ENCODE measurements around the gene ATP13A1.
"Not testable (repeated sequence)": the region's sequence is repeated elsewhere in the genome, so short reads cannot be mapped to it uniquely, and the experiment has no call there.

The ATP13A1 gene

GRCh38 chr19:19663256-19664120, at the start of gene ATP13A1:
Gene ATP13A1, minus strand, starts transcription at chr19:19663676. Its CDS starts 10 bp downstream, at chr19:19663666.
- DNase-seq (ENCODE audit: low read depth), result peak; percentile 97
- Histone ChIP-seq H3K4me1 (ENCODE audit: control insufficient read depth, insufficient read depth, low read length) (peaks cover 23% of the 10 kb centered on the region), H3K9me3 (ENCODE audit: control insufficient read depth, low read length) (no peaks in the 10 kb centered on the region), H3K4me3 (ENCODE audit: low read length) (peak within 1 kb of the TSS; percentile 94), H3K9ac (ENCODE audit: low read length) (peak within 1 kb of the TSS; percentile 99), H3K36me3 (ENCODE audit: control insufficient read depth, insufficient read depth, low read length, severe bottlenecking) (peaks cover 12% of the 10 kb centered on the region), H3K27me3 (replicated peaks; ENCODE audit: control insufficient read depth, insufficient read depth, low read length) (no peaks in the 10 kb centered on the region)

DNA sequence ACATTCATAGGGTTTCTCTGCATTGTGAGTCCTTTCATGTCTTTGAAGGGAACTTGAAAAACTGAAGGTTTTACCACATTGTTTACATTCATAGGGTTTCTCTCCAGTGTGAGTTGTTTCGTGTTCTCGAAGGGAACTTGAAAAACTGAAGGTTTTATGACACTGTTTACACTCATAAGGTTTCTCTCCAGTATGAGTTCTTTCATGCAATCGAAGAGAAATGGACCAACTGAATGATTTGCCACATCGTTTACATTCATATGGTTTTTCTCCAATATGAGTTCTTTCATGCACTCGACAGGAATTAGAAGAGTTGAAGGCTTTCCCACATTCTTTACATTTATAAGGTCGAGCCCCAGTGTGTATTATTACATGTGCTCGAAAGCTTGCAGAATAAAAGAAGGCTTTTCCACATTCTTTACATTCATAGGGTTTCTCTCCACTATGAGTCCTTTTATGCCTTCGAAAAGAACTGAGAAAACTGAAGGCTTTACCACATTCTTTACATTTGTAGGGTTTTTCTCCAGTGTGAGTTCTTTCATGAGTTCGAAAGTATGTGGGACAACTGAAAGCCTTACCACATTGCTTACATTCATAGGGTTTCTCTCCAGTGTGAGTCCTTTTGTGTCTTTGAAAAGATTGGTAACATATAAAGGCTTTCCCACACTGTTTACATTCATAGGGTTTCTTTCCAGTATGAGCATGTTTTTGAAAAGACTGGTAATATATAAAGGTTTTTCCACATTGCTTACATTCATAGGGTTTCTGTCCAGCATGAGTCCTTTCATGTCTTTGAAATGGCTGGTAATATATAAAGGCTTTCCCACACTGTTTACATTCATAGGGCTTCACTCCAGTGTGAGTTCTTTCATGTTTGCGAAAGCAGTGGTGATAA, 48.7 kb upstream of the ATP13A1 start:
- peaks cover 100% of the 10 kb centered on the region for H3K9me3 ChIP-seq (ENCODE audit: control insufficient read depth, low read length)
- H3K9ac ChIP-seq (ENCODE audit: low read length), result no peak overlapping the region
- peaks cover 83% of the 10 kb centered on the region for H3K36me3 ChIP-seq (ENCODE audit: control insufficient read depth, insufficient read depth, low read length, severe bottlenecking)
- H3K27me3 ChIP-seq (replicated peaks; ENCODE audit: control insufficient read depth, insufficient read depth, low read length), result no peaks in the 10 kb centered on the region
- H3K4me1 ChIP-seq (ENCODE audit: control insufficient read depth, insufficient read depth, low read length), result no peaks in the 10 kb centered on the region
- no peak for DNase-seq (ENCODE audit: low read depth)
- peak overlapping the region; percentile 74 for H3K4me3 ChIP-seq (ENCODE audit: low read length)

GRCh38 chr19:19711306-19711933, 47.9 kb upstream of the ATP13A1 start:
- Histone ChIP-seq H3K27me3 (replicated peaks; ENCODE audit: control insufficient read depth, insufficient read depth, low read length) (no peaks in the 10 kb centered on the region), H3K4me1 (ENCODE audit: control insufficient read depth, insufficient read depth, low read length) (no peaks in the 10 kb centered on the region), H3K9me3 (ENCODE audit: control insufficient read depth, low read length) (peaks cover 100% of the 10 kb centered on the region), H3K36me3 (ENCODE audit: control insufficient read depth, insufficient read depth, low read length, severe bottlenecking) (peaks cover 78% of the 10 kb centered on the region), H3K4me3 (ENCODE audit: low read length) (peak overlapping the region; percentile 74), H3K9ac (ENCODE audit: low read length) (no peak overlapping the region)
- DNase-seq (ENCODE audit: low read depth), result no peak

DNA sequence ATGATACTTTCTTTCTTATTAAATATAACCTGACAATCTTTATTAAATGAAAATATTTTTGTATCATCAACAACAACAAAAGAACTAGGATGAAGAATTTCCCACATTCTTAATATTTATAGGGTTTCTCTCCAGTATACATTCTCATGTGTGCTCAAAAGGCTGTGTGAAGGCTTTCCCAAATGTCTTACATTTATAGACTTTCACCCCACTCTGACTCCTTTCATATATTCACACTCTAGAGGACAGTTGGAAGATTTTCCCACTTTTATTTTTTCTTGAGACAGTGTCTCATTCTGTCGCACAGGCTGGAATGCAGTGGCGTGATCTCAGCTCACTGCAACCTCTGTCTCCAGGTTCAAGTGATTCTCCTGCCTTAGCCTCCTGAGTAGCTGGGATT, 47.0 kb upstream of the ATP13A1 start:
- peak overlapping the region; percentile 74 for H3K4me3 ChIP-seq (ENCODE audit: low read length)
- H3K9me3 ChIP-seq (ENCODE audit: control insufficient read depth, low read length), result peaks cover 100% of the 10 kb centered on the region
- peaks cover 71% of the 10 kb centered on the region for H3K36me3 ChIP-seq (ENCODE audit: control insufficient read depth, insufficient read depth, low read length, severe bottlenecking)

DNA sequence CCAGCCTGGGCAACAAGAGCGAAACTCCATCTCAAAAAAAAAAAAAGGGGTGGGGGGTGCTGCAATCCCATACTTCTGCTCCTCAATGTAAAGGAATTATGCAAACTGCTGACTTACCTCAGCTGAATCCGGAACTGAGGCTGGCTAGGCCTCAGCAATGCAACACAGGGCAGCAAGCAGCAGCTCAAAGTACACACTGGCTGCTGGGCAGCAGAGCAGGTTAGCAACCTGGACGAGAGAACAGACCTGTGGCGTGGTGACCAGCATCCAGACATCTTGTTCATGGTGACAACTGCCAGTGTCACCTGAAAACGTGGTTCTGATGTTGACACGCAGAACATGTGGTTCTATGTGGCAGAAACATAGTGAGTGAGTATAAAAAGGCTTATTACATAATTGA, 41.4 kb upstream of the ATP13A1 start:
- Histone ChIP-seq H3K4me3 (ENCODE audit: low read length) (peak overlapping the region; percentile 17), H3K9me3 (ENCODE audit: control insufficient read depth, low read length) (peaks cover 96% of the 10 kb centered on the region)
- no peak for DNase-seq (ENCODE audit: low read depth)

More for the DNA sequence above, 47.0 kb upstream of the ATP13A1 start:
- no peaks in the 10 kb centered on the region for H3K4me1 ChIP-seq (ENCODE audit: control insufficient read depth, insufficient read depth, low read length)
- no peaks in the 10 kb centered on the region for H3K27me3 ChIP-seq (replicated peaks; ENCODE audit: control insufficient read depth, insufficient read depth, low read length)
- no peak overlapping the region for H3K9ac ChIP-seq (ENCODE audit: low read length)
- no peak for DNase-seq (ENCODE audit: low read depth)

GRCh38 chr19:19700493-19700892, 37.0 kb upstream of the ATP13A1 start:
- H3K9ac ChIP-seq (ENCODE audit: low read length); DNase-seq (ENCODE audit: low read depth); H3K4me1 ChIP-seq (ENCODE audit: control insufficient read depth, insufficient read depth, low read length); H3K4me3 ChIP-seq (ENCODE audit: low read length); H3K27me3 ChIP-seq (replicated peaks; ENCODE audit: control insufficient read depth, insufficient read depth, low read length): not testable (repeated sequence)
- peaks cover 68% of the 10 kb centered on the region for H3K9me3 ChIP-seq (ENCODE audit: control insufficient read depth, low read length)
- H3K36me3 ChIP-seq (ENCODE audit: control insufficient read depth, insufficient read depth, low read length, severe bottlenecking), result peaks cover 12% of the 10 kb centered on the region

More for the DNA sequence above, 41.4 kb upstream of the ATP13A1 start:
- no peaks in the 10 kb centered on the region for H3K4me1 ChIP-seq (ENCODE audit: control insufficient read depth, insufficient read depth, low read length)
- H3K27me3 ChIP-seq (replicated peaks; ENCODE audit: control insufficient read depth, insufficient read depth, low read length), result no peaks in the 10 kb centered on the region
- peaks cover 31% of the 10 kb centered on the region for H3K36me3 ChIP-seq (ENCODE audit: control insufficient read depth, insufficient read depth, low read length, severe bottlenecking)
- H3K9ac ChIP-seq (ENCODE audit: low read length), result no peak overlapping the region

DNA sequence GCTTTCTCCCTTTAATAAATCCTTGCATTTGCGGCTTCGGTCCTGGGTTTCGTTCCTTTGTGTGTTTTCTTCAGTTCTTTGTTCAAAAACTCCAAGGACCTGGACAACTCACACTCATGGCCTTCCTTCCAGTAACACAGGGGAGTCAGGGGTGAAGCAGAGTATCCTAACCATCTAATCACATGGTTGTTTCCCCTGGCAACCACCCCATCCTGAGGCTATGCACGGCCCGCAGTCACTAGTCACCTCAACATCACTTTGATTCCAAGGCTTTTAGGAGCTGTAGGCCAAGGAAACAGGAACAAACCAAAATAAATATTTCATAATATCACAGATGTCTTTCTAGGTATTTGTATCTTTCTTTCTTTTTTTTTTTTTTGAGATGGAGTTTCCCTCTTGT, 34.1 kb upstream of the ATP13A1 start:
- no peak overlapping the region for H3K4me3 ChIP-seq (ENCODE audit: low read length)
- DNase-seq (ENCODE audit: low read depth), result no peak
- H3K9me3 ChIP-seq (ENCODE audit: control insufficient read depth, low read length), result peaks cover 45% of the 10 kb centered on the region
- H3K27me3 ChIP-seq (replicated peaks; ENCODE audit: control insufficient read depth, insufficient read depth, low read length), result no peaks in the 10 kb centered on the region
- H3K4me1 ChIP-seq (ENCODE audit: control insufficient read depth, insufficient read depth, low read length), result no peaks in the 10 kb centered on the region
- no peaks in the 10 kb centered on the region for H3K36me3 ChIP-seq (ENCODE audit: control insufficient read depth, insufficient read depth, low read length, severe bottlenecking)
- no peak overlapping the region for H3K9ac ChIP-seq (ENCODE audit: low read length)

DNA sequence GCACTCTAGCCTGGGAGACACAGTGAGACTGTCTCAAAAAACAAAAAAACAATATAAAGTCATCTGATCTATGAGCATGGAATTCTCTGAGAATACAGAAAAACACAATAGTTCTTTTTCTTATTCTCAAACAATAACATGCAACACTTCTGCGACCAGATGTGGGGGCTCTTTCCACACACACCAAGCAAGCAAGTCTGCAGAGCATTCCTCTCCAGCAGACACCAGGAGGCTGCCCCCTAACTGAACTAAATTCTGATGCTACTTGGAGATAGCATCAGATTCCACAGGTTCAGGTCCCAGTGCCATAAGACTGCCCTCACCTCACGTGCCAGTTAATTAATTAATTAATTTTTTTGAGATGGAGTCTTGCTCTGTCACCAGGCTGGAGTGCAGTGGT, 32.9 kb upstream of the ATP13A1 start:
- no peak overlapping the region for H3K9ac ChIP-seq (ENCODE audit: low read length)
- DNase-seq (ENCODE audit: low read depth), result no peak
- H3K36me3 ChIP-seq (ENCODE audit: control insufficient read depth, insufficient read depth, low read length, severe bottlenecking), result no peaks in the 10 kb centered on the region
- peaks cover 36% of the 10 kb centered on the region for H3K9me3 ChIP-seq (ENCODE audit: control insufficient read depth, low read length)
- H3K27me3 ChIP-seq (replicated peaks; ENCODE audit: control insufficient read depth, insufficient read depth, low read length), result no peaks in the 10 kb centered on the region
- H3K4me1 ChIP-seq (ENCODE audit: control insufficient read depth, insufficient read depth, low read length), result no peaks in the 10 kb centered on the region
- no peak overlapping the region for H3K4me3 ChIP-seq (ENCODE audit: low read length)

DNA sequence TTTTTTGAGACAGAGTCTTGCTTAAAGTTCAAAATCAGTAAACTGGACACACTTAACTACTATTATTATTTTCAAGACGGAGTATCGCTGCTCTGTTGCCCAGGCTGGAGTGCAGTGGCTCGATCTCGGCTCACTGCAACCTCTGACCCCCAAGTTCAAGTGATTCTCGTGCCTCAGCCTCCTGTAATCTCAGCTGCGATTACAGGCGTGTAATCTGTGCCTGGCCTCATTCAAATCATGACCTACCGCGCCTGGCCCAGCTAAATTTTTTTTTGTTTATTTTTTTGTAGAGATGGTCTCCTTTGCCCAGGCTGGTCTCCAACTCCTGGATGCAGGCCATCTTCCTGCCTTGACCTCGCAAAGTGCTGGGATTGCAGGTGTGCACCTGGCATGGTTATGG, 28.2 kb upstream of the ATP13A1 start:
- Histone ChIP-seq H3K36me3 (ENCODE audit: control insufficient read depth, insufficient read depth, low read length, severe bottlenecking) (no peaks in the 10 kb centered on the region), H3K27me3 (replicated peaks; ENCODE audit: control insufficient read depth, insufficient read depth, low read length) (no peaks in the 10 kb centered on the region)
- no peak for DNase-seq (ENCODE audit: low read depth)

GRCh38 chr19:19689023-19689422, 25.5 kb upstream of the ATP13A1 start:
- not testable (repeated sequence) for H3K9ac ChIP-seq (ENCODE audit: low read length); H3K36me3 ChIP-seq (ENCODE audit: control insufficient read depth, insufficient read depth, low read length, severe bottlenecking); DNase-seq (ENCODE audit: low read depth); H3K4me1 ChIP-seq (ENCODE audit: control insufficient read depth, insufficient read depth, low read length); H3K27me3 ChIP-seq (replicated peaks; ENCODE audit: control insufficient read depth, insufficient read depth, low read length); H3K4me3 ChIP-seq (ENCODE audit: low read length)
- H3K9me3 ChIP-seq (ENCODE audit: control insufficient read depth, low read length), result peaks cover 22% of the 10 kb centered on the region

More for the DNA sequence above, 28.2 kb upstream of the ATP13A1 start:
- Histone ChIP-seq H3K4me1 (ENCODE audit: control insufficient read depth, insufficient read depth, low read length) (no peaks in the 10 kb centered on the region), H3K9me3 (ENCODE audit: control insufficient read depth, low read length) (peaks cover 14% of the 10 kb centered on the region), H3K9ac (ENCODE audit: low read length) (no peak overlapping the region), H3K4me3 (ENCODE audit: low read length) (no peak overlapping the region)

DNA sequence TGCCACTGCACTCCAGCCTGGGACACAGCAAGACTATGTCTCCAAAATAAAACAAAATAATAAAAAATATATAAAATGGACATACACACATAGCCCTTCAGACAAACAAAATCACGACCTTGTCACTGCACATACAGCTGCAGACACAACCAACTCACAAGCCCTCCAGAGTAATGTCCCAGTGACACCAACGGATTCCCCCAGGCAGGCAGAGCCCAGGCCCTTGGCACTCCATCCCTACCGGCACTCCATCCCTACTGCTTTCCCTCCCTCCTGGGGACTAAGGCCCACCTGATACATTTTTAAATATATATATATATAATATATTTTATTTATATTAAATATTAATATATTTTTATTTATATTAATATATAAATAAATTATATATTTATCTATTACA, 23.6 kb upstream of the ATP13A1 start:
- no peaks in the 10 kb centered on the region for H3K36me3 ChIP-seq (ENCODE audit: control insufficient read depth, insufficient read depth, low read length, severe bottlenecking)
- peaks cover 35% of the 10 kb centered on the region for H3K9me3 ChIP-seq (ENCODE audit: control insufficient read depth, low read length)
- no peaks in the 10 kb centered on the region for H3K4me1 ChIP-seq (ENCODE audit: control insufficient read depth, insufficient read depth, low read length)
- no peaks in the 10 kb centered on the region for H3K27me3 ChIP-seq (replicated peaks; ENCODE audit: control insufficient read depth, insufficient read depth, low read length)
- DNase-seq (ENCODE audit: low read depth), result no peak
- no peak overlapping the region for H3K9ac ChIP-seq (ENCODE audit: low read length)
- H3K4me3 ChIP-seq (ENCODE audit: low read length), result no peak overlapping the region

Measured in adipocyte (in vitro differentiated cells).